GM18502 (cell line): ENCODE results near the gene SLC25A3.
"Not testable (repeated sequence)": the region's sequence is repeated elsewhere in the genome, so short reads cannot be mapped to it uniquely, and the experiment has no call there.

Source experiments
- ATAC-seq: cut with Tn5 transposase; IDR thresholded peaks from one replicate; pipeline ENCODE4 v1.9.1; 2021; ENCODE audit warnings: mild to moderate bottlenecking; ENCODE audit not compliant: unreplicated experiment, poor library complexity

The SLC25A3 gene

GRCh38 chr12:98593351-98594049 is at the start of gene SLC25A3:
Gene SLC25A3, plus strand, starts transcription at chr12:98593686. Its CDS starts 293 bp downstream, at chr12:98593979.
- ATAC-seq = peak; percentile 99

- no peak for ATAC-seq
Measured at GRCh38 chr12:98543701-98544100, 49.8 kb upstream of the SLC25A3 start.

GRCh38 chr12:98544751-98545150 is 48.7 kb upstream of the SLC25A3 start:
- no peak for ATAC-seq

GRCh38 chr12:98549371-98550110 is 43.9 kb upstream of the SLC25A3 start:
- no peak for ATAC-seq

GRCh38 chr12:98551787-98552186 is 41.7 kb upstream of the SLC25A3 start:
- ATAC-seq = no peak

- not testable (repeated sequence) for ATAC-seq
Measured at GRCh38 chr12:98558097-98558496, 35.4 kb upstream of the SLC25A3 start.

- ATAC-seq = no peak
Measured at GRCh38 chr12:98559666-98560065, 33.8 kb upstream of the SLC25A3 start.

- ATAC-seq = no peak
Measured at GRCh38 chr12:98561846-98562245, 31.6 kb upstream of the SLC25A3 start.

- no peak for ATAC-seq
Measured at GRCh38 chr12:98572010-98572409, 21.5 kb upstream of the SLC25A3 start.

- ATAC-seq = no peak
Measured at GRCh38 chr12:98574110-98574509, 19.4 kb upstream of the SLC25A3 start.

- ATAC-seq = no peak
Measured at GRCh38 chr12:98575013-98575412, 18.5 kb upstream of the SLC25A3 start.

- ATAC-seq = not testable (repeated sequence)
Measured at GRCh38 chr12:98576795-98577194, 16.7 kb upstream of the SLC25A3 start.

GRCh38 chr12:98578392-98578791 is 15.1 kb upstream of the SLC25A3 start:
- ATAC-seq = no peak

GRCh38 chr12:98578821-98579220 is 14.7 kb upstream of the SLC25A3 start:
- ATAC-seq = no peak

- no peak for ATAC-seq
Measured at GRCh38 chr12:98579347-98579746, 14.1 kb upstream of the SLC25A3 start.

- no peak for ATAC-seq
Measured at GRCh38 chr12:98579835-98580234, 13.7 kb upstream of the SLC25A3 start.

- ATAC-seq = no peak
Measured at GRCh38 chr12:98580695-98581094, 12.8 kb upstream of the SLC25A3 start.

- no peak for ATAC-seq
Measured at GRCh38 chr12:98581101-98581500, 12.4 kb upstream of the SLC25A3 start.

- ATAC-seq = no peak
Measured at GRCh38 chr12:98582093-98582492, 11.4 kb upstream of the SLC25A3 start.

GRCh38 chr12:98587084-98587483 is 6.4 kb upstream of the SLC25A3 start:
- no peak for ATAC-seq

GRCh38 chr12:98591209-98591608 is 2.3 kb upstream of the SLC25A3 start:
- no peak for ATAC-seq

- no peak for ATAC-seq
Measured at GRCh38 chr12:98592825-98593322, 612 bp upstream of the SLC25A3 start.
